Stimulated activated CD4-positive, alpha-beta T cell treated with anti-CD3 and anti-CD28 coated beads, Interleukin-2, amount 100 ng/mL, for 48 hours (primary cell): ENCODE measurements around the gene SAMD4B.

Experiments used
- DNase-seq, 2 donors: peaks; one replicate each; pipeline ENCODE4 v3.0.0-alpha.2; 2020

The SAMD4B gene

GRCh38 chr19:39397360-39398296 lies 55.4 kb downstream of the SAMD4B start:
- DNase-seq: peak; percentile 96

GRCh38 chr19:39398297-39398864 lies 56.2 kb downstream of the SAMD4B start:
- no peak for DNase-seq

GRCh38 chr19:39399668-39400050 lies 57.4 kb downstream of the SAMD4B start:
- no peak for DNase-seq

GRCh38 chr19:39400061-39400460 lies 57.8 kb downstream of the SAMD4B start:
- DNase-seq: no peak

GRCh38 chr19:39401070-39401548 lies 58.9 kb downstream of the SAMD4B start:
- no peak for DNase-seq

- DNase-seq: peak; percentile 66 to 71
Observed at GRCh38 chr19:39401549-39402345, 59.5 kb downstream of the SAMD4B start.

GRCh38 chr19:39402346-39403300 lies 60.4 kb downstream of the SAMD4B start:
- peak; percentile 79 to 84 for DNase-seq

- peak; percentile 91 to 94 for DNase-seq
Observed at GRCh38 chr19:39403331-39404312, 61.4 kb downstream of the SAMD4B start.

- no peak for DNase-seq
Observed at GRCh38 chr19:39405261-39405957, 63.2 kb downstream of the SAMD4B start.

GRCh38 chr19:39405958-39406655 lies 63.9 kb downstream of the SAMD4B start:
- DNase-seq: peak; percentile 71 to 77

- peak; percentile 84 to 90 for DNase-seq
Observed at GRCh38 chr19:39406656-39407409, 64.6 kb downstream of the SAMD4B start, which contains the start of gene ZFP36. ZFP36 (plus strand) TSS chr19:39406847; CDS start chr19:39406905, 58 bp downstream.

GRCh38 chr19:39407410-39407659 lies 65.1 kb downstream of the SAMD4B start:
- no peak for DNase-seq

GRCh38 chr19:39407660-39408391 lies 65.6 kb downstream of the SAMD4B start:
- DNase-seq: no peak

- DNase-seq: no peak
Observed at GRCh38 chr19:39408392-39409207, 66.4 kb downstream of the SAMD4B start.

- DNase-seq: peak; percentile 64 to 75
Observed at GRCh38 chr19:39409208-39410016, 67.2 kb downstream of the SAMD4B start.
